NCI-H2081 (cell line): Measurements from ENCODE around the gene ZNF57.
A peak's percentile ranks its signal among the peaks of the same experiment; 100 is the strongest.
"Not testable (repeated sequence)": the region's sequence is repeated elsewhere in the genome, so short reads cannot be mapped to it uniquely, and the experiment has no call there.

ENCODE experiments used
- DNase-seq, 2 experiments: peaks; one replicate each; lab custom pipeline; 2025; lab: John Stamatoyannopoulos, UW

ZNF57 gene

DNA sequence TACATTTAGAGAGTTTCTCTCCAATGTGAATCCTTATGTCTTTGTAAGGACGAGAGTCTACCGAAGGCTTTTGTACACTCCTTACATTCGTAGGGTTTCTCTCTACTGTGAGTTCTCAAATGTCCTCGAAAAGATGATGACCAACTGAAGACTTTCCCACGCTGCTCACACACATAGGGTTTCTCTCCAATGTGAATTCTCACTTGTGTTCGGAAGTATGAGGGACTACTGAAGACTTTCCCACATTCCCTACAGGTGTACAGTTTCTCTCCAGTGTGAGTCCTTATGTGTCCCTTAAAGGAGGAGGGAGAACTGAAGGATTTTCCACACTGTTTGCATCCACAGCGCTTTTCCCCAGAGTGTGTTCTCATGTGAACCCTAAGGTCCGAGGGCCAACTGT is 4.0 kb upstream of the ZNF57 start:
- DNase-seq = no peak

DNA sequence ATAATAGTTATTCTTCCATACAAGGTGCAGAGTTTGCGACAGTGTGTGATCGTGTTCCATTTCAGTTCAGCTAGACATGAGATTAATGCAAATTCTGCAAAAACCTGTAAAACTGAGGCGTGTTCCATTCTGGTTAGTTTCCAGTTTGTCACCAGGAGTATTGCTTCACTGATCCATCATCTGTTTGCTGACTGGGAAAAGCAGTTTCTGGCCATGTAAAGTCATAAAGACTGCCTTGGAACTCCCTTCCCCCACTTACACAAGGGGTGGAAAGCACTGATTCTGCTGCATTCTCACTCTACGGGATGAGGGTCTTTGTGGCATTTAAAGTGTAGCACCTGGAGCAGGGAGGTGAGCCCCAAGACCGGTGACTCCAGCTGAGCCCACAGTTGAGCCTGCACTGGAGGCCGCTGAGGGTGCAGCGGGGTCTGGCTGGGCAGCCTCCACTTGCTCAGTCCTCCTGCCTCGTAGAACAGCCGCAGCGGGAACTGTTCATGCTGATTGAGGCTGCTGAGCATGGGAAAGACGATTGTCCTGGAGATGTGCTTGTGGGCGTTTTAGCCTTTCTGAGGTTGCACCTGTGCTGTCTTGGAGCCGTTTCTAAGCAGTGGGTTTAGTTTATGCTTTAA is 2.0 kb downstream of the ZNF57 start:
- DNase-seq = no peak

DNA sequence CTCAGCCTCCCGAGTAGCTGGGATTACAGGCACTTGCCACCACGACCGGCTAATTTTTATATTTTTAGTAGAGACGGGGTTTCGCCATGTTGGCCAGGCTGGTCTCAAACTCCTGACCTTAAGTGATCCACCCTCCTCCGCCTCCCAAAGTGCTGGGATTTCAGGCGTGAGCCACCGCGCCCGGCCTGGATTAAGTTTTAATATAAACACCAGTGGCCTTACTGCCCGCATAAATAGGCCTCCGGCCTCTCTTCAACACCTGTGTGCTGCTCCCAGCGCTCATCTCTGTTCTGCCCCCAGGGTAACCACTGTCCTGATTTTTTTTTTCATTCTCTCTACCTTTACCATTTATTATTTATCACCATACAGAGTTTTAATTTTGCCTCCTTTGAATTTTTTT is 2.6 kb downstream of the ZNF57 start:
- DNase-seq = not testable (repeated sequence)

GRCh38 chr19:2905918-2906519 is 5.3 kb downstream of the ZNF57 start:
- DNase-seq = no peak

GRCh38 chr19:2906631-2907195 is 6.0 kb downstream of the ZNF57 start:
- DNase-seq = no peak

GRCh38 chr19:2912306-2912705 is 11.6 kb downstream of the ZNF57 start:
- no peak for DNase-seq

- DNase-seq = no peak
Observed at GRCh38 chr19:2917275-2918184, 16.8 kb downstream of the ZNF57 start.

GRCh38 chr19:2922987-2923386 is 22.3 kb downstream of the ZNF57 start:
- peak; percentile 29 to 56 for DNase-seq

GRCh38 chr19:2923510-2923909 is 22.8 kb downstream of the ZNF57 start:
- peak; percentile 61 to 89 for DNase-seq

DNA sequence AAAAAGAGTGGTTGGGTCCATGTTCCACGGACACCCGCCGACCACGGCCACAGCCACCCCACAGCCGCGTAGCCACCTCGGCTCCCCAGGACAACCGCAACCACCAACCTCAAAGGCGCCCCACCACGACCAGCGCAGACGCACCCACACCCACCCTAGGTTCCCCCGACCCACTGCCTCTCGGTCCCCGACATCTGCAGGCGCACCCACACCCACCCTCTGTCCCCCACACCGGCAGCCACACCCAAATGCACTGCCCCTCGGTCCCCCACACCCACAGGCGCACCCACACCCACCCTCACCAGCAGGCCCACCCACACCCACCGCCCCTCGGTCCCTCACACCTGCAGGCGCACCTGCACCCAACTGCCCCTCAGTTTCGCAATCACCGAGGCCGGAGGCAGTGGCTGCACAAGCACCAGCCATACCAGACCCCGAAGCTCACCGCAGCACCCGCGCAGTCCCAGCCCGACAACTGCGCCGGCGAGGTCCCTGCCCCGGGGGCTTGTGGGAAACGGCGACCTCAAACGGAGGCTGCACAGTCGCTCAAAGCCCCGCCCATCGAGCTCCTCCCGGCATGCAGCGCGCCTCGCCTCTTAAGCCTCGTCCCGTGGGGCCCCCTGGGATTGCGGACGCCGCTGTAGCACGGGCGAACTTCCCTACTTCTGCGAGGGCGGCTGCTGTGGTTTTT is 25.8 kb downstream of the ZNF57 start:
- no peak for DNase-seq

- DNase-seq = no peak
Observed at GRCh38 chr19:2927032-2927430, 26.3 kb downstream of the ZNF57 start.

- DNase-seq = no peak
Observed at GRCh38 chr19:2933490-2933910, 32.8 kb downstream of the ZNF57 start.

- DNase-seq = not testable (repeated sequence)
Observed at GRCh38 chr19:2935863-2936262, 35.1 kb downstream of the ZNF57 start.

DNA sequence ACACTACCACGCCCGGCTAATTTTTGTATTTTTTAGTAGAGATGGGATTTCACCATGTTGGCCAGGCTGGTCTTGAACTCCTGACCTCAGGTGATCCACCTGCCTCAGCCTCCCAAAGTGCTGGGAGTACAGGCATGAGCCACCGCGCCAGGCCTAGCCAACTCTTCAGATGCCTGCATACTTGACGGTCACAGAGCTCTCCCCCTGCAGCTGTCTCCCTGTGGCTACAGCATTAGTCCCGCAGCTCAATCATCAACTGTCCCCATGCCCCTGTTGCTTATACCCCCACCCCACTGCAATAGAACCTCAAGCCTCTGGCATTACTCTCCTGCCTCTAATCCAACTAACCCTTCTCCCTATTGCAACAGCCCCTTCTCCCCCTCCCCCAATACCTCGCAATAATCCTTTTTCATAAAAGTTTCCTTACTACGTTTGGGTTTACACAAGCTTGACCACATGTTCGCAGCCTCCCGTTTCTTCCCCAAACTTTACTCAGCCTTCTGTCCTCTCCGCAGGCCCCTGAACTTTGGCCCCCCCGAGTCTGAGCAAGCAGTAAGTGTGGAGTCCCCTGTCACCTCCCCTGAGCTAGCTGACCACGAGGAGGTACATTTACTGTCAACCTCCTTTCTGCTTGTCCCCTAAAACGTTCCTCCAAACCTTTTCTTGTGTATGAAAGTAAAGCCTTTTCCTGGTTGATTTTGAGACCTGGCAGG is 42.4 kb downstream of the ZNF57 start:
- no peak for DNase-seq

GRCh38 chr19:2944403-2944774 is 43.7 kb downstream of the ZNF57 start:
- DNase-seq = no peak

DNA sequence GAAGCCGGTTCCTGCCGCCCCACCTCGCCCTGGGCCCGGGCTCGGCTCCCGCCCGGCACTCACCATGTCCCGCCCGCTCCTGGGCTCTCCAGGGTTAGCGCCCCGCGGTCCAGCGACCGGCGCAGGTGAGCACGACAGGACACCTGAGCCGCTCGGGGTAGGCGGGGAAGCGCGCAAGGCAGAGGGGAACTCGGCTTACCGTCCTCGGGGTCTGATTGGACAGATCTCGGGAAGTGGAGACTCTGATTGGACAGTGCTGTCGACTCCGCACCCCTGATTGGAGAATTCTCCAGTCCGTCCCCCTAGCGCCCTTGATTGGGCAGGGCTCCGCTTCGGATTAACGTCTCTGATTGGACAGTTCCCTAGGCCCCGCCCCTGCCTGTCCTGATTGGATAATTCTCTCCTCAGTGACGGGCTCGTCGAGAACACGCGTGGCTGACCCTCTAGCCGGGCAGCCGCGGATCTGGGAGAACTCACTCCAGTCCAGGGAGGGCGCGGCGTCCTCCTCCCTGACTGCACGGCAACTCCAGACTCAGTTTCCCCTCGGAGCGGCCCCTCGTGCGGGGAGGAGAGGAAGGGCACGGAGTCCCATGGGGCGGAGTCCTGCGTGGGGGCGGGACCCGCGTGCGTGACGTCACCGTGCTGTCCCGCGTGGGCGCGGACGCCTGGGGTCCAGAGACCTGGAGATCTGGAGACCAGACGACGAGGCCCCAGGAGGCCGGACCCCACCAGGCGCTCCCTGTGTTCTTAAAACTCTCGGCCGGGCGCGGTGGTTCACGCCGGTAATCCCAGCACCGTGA is 44.2 kb downstream of the ZNF57 start, which contains the start of gene ZNF77:
Gene ZNF77 (minus strand): TSS at position 197 of the 800 bp plus-strand sequence. CDS start 131 bp downstream, at position 66.
- peak; percentile 99 to 100 for DNase-seq

- DNase-seq = no peak
Observed at GRCh38 chr19:2945575-2946184, 45.0 kb downstream of the ZNF57 start.

DNA sequence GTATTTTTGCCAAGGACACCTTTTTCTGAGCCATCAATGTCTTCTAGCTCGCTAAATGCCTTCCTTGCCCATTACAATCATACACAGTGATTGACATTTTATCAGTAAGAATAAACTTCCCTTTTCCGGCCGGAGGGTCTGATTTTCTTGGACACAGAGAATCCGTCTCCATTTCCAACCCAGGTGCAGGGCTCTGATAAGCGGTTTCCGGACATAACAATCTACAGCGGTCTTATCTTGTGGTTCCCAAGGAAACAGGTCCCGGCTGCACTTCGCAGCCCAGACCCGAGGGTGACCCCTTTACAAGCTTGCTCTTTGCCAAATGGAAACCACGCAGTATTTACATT is 49.2 kb downstream of the ZNF57 start:
- peak in 1 of 2 experiments; percentile 26 for DNase-seq

DNA sequence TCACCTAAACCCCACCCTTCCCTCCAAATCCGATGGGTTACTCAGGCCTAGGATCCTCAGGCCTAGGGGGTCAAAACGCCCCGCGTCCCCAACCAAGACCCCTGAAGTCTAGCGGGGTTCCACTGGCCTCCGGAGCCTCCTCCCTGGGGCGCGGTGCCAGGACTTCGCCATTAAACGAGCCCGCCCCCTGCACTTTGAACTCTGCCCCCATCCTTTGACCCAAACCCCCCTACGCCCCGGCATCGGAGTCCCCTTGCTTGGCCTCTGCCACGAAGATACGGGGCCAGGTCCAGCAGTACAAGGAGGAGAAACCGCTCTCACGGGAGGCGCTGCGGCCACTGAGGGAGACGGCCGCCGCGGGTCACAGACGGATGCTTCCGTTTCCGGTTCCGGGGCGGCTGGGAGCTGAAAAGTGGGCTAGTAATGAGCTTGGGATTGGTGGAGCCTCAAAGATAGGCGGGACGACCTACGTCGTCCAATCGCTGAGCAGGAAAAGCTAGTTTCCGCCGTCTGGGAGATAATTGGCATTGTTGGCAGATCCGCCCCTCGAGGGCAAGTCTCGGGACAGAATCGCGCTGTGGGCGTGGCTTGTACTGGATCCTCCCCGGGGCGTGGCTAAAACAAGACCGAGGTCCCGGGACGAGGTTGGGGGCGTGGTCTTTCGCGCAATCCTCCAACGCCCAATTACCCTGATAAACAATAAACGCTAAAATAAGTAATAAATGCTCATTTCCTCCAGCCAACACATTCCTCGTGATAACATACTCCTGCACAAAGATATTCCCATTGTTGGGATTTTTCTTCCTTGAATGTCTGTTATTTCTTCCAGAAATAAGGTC is 49.8 kb downstream of the ZNF57 start:
- peak; percentile 98 to 99 for DNase-seq
